Common myeloid progenitor, CD34-positive (primary cell): ENCODE results near the gene C10orf143.
A peak's percentile ranks its signal among the peaks of the same experiment; 100 is the strongest.

Source experiments
- CTCF ChIA-PET: fragments of 350-600 bp; sonication (Branson Sonifier 250); formaldehyde crosslinking; loops from one replicate; lab custom pipeline; 2021; ENCODE audit warnings: antibody characterized with exemption; lab: Charles Lee
- POLR2A ChIA-PET: fragments of 350-600 bp; sonication (Branson Sonifier 250); formaldehyde crosslinking; loops from one replicate; lab custom pipeline; 2021; ENCODE audit warnings: antibody characterized with exemption; lab: Charles Lee
- DNase-seq, 3 donors: peaks; one replicate each; pipeline versions ENCODE4 v3.0.0 to v3.0.0-alpha.2; 2013
- H3K27ac ChIP-seq, 2 experiments: 1 replicate in 1 of 2; 2 replicates in 1 of 2; pipeline ENCODE4 v1.7.0; 2013; ENCODE audit warnings: inconsistent platforms in 2 of 2, low read length in 2 of 2, mild to moderate bottlenecking in 2 of 2, low read depth in 1 of 2, moderate library complexity in 1 of 2; ENCODE audit not compliant: severe bottlenecking in 2 of 2, insufficient read depth in 1 of 2, poor library complexity in 1 of 2
- H3K27me3 ChIP-seq, 5 experiments: replicated peaks in 2 of 5; 1 replicate in 3 of 5; 2 replicates in 2 of 5; pipeline versions ENCODE4 v1.6.1 to v1.7.0; 2013; ENCODE audit warnings: low read length in 4 of 5, mild to moderate bottlenecking in 2 of 5, moderate library complexity in 2 of 5, inconsistent platforms in 1 of 5; ENCODE audit not compliant: insufficient read depth in 5 of 5, control insufficient read depth in 4 of 5
- H3K36me3 ChIP-seq, 4 experiments: 1 replicate in 2 of 4; 2 replicates in 2 of 4; pipeline versions ENCODE4 v1.6.1 to v1.7.0; 2013; ENCODE audit warnings: low read length in 3 of 4, control low read depth in 1 of 4, mild to moderate bottlenecking in 1 of 4; ENCODE audit not compliant: control insufficient read depth in 4 of 4, insufficient read depth in 4 of 4
- H3K4me1 ChIP-seq, 4 experiments: 1 replicate in 3 of 4; 2 replicates in 1 of 4; pipeline versions ENCODE4 v1.6.1 to v1.7.1; 2013; ENCODE audit warnings: low read length in 3 of 4, mild to moderate bottlenecking in 3 of 4, control low read depth in 1 of 4, inconsistent platforms in 1 of 4, moderate library complexity in 1 of 4; ENCODE audit not compliant: control insufficient read depth in 4 of 4, insufficient read depth in 4 of 4; ENCODE audit errors: control extremely low read depth in 1 of 4
- H3K4me3 ChIP-seq, 7 experiments: 1 replicate in 4 of 7; 2 replicates in 3 of 7; pipeline versions ENCODE4 v1.5.1 to v1.7.0; 2013; ENCODE audit warnings: mild to moderate bottlenecking in 7 of 7, low read length in 6 of 7, moderate library complexity in 6 of 7, inconsistent platforms in 2 of 7, low read depth in 2 of 7, control low read depth in 1 of 7; ENCODE audit not compliant: insufficient read depth in 4 of 7, control insufficient read depth in 1 of 7; ENCODE audit errors: extremely low read depth in 1 of 7
- H3K9me3 ChIP-seq, 5 experiments: 1 replicate in 4 of 5; 2 replicates in 1 of 5; pipeline versions ENCODE4 v1.6.1 to v1.7.1; 2013; ENCODE audit warnings: low read length in 4 of 5, mild to moderate bottlenecking in 2 of 5, inconsistent platforms in 1 of 5, low read depth in 1 of 5, moderate library complexity in 1 of 5; ENCODE audit not compliant: control insufficient read depth in 4 of 5, insufficient read depth in 2 of 5; ENCODE audit errors: control extremely low read depth in 1 of 5
- WGBS: methylation state at CpG from one replicate; pipeline ENCODE4 v1.1.5; 2013; ENCODE audit not compliant: insufficient coverage; 5-methylcytosine and 5-hydroxymethylcytosine counted together

C10orf143 gene

DNA sequence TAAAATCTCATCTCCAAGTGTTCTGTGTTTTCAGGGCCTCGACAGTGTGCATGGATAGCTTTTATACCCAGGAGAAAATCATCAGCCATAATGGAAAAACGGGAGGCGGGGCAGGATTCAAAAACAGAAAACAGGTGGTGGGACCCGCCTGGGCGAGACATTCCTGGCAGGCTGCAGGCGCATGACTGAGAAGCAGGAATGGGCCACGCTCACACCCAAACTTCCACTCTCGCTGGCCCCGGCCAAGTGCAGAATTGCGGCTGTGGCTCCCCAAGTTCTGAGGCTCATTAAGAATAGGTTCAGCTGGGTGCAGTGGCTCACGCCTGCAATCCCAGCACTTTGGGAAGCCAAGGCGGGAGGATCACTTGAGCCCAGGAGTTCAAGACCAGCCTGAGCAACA lies 60.6 kb downstream of the C10orf143 start:
- no peaks in the 10 kb centered on the region for H3K36me3 ChIP-seq
- no peak for DNase-seq
- POLR2A ChIA-PET = no interaction called here
- H3K4me1 ChIP-seq = no peaks in the 10 kb centered on the region
- H3K27ac ChIP-seq = no peak overlapping the region
- peaks cover 0 to 8% (median 0%) of the 10 kb centered on the region in 5 experiments for H3K27me3 ChIP-seq
- WGBS = 94% methylated on average over 12 of the region's 12 CpGs
- H3K9me3 ChIP-seq = peaks cover 0 to 8% (median 0%) of the 10 kb centered on the region in 5 experiments
- H3K4me3 ChIP-seq = no peak overlapping the region
- CTCF ChIA-PET = no interaction called here

DNA sequence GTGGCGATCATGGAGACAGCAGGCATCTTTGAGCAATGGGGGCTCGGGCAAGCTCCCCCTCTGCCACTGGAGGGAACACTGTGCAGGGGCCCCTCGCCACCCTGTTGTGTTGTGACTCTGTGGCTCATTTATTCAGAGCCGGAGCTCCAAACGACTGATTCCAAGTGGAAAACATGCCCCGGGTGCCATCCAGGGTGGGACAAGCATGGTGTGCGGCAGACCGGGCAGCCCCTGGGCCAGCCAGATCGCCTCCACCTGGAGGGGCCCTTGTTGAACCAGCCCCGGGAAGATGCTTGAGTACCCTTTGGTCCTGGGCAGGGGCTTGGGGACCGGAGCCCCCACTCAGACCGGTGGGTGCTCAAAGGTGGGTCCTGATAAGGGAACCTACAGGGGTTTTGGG lies 61.4 kb downstream of the C10orf143 start:
- H3K4me3 ChIP-seq = no peak overlapping the region
- no peak for DNase-seq
- CTCF ChIA-PET = interaction anchor here (0.5 kb wide), 1 partner anchor 200 kb away, joined by 3 read pairs; no protein-coding TSS in a partner anchor
- peaks cover 0 to 15% (median 4%) of the 10 kb centered on the region in 5 experiments for H3K27me3 ChIP-seq
- H3K4me1 ChIP-seq = no peaks in the 10 kb centered on the region
- POLR2A ChIA-PET = no interaction called here
- peaks cover 0 to 5% (median 0%) of the 10 kb centered on the region in 5 experiments for H3K9me3 ChIP-seq
- no peaks in the 10 kb centered on the region for H3K36me3 ChIP-seq
- no peak overlapping the region for H3K27ac ChIP-seq
- WGBS = 91% methylated on average over 12 of the region's 12 CpGs

DNA sequence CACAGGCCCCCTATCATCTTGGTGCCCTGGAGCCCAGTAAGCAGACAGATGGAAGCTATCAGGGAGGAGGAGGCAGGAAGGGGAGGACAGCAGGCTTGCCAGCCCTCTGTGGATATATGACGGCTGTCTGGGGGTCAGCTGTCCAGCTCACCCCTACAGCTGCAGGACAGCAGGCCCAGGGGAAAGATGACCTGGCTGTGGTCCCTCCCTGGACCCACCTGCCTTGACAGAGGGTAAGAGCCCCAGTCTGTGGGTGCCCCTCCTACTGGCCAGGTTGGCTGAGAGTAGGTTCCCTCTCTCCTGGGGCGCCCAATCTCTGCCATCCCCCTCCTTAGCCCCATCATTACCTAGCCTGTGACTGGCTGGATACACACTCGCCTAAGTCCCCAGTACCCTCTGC lies 62.5 kb downstream of the C10orf143 start:
- WGBS = 86% methylated on average over 2 of the region's 3 CpGs
- no peak for DNase-seq
- H3K4me3 ChIP-seq = no peak overlapping the region
- H3K4me1 ChIP-seq = no peaks in the 10 kb centered on the region
- CTCF ChIA-PET = no interaction called here
- H3K27me3 ChIP-seq = peaks cover 0 to 27% (median 4%) of the 10 kb centered on the region in 5 experiments
- H3K27ac ChIP-seq = no peak overlapping the region
- POLR2A ChIA-PET = no interaction called here
- H3K9me3 ChIP-seq = no peaks in the 10 kb centered on the region
- no peaks in the 10 kb centered on the region for H3K36me3 ChIP-seq

DNA sequence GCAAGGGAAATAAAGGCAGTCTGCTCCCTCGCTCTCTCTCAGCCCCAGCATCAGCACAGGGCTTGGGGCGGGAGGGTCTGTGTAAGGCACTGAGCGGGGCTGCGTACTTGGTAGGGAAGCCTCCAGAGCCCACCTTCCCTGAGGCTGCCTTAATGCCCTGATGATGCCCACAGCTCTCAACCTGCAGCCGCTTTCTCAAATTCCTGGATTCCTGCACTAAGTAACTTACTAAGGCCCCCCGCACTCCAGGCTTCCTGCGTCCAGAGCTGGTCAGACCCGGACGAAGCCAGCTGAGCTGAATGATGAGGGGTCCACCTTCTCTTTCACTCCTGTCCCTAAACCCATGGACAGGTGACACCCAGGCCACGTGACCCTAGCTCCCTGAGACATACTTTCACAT lies 63.3 kb downstream of the C10orf143 start:
- H3K9me3 ChIP-seq = no peaks in the 10 kb centered on the region
- ChIA-PET POLR2A (no interaction called here), CTCF (no interaction called here)
- H3K4me3 ChIP-seq = no peak overlapping the region
- H3K27me3 ChIP-seq = peaks cover 0 to 27% (median 6%) of the 10 kb centered on the region in 5 experiments
- no peak for DNase-seq
- WGBS = 88% methylated on average over 8 of the region's 10 CpGs
- H3K4me1 ChIP-seq = no peaks in the 10 kb centered on the region
- H3K36me3 ChIP-seq = no peaks in the 10 kb centered on the region
- no peak overlapping the region for H3K27ac ChIP-seq

DNA sequence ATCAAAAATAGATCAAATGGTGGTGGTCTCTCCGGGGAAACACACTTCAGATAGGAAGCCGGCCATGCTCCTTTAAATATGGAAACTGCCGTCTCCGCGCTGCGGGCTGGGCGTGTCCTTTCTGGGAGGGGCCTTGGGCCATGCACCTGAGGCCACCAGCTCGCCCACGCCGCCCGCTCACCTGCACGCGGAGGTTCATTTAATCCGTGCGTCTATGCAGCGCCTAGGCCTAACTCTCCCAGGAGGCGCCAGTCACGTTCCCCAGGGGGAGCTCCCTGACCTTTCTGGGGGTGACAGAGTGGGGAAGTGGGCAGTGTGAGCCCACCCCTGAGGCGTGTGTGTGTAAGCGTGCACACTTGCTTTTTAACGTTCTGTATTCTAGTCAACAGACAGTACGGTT lies 64.0 kb downstream of the C10orf143 start:
- WGBS = 88% methylated on average over 22 of the region's 22 CpGs
- ChIA-PET CTCF (no interaction called here), POLR2A (no interaction called here)
- H3K9me3 ChIP-seq = no peaks in the 10 kb centered on the region
- no peak overlapping the region for H3K4me3 ChIP-seq
- no peak for DNase-seq
- H3K36me3 ChIP-seq = no peaks in the 10 kb centered on the region
- H3K27me3 ChIP-seq = peaks cover 0 to 27% (median 6%) of the 10 kb centered on the region in 5 experiments
- H3K4me1 ChIP-seq = no peaks in the 10 kb centered on the region
- H3K27ac ChIP-seq = no peak overlapping the region

DNA sequence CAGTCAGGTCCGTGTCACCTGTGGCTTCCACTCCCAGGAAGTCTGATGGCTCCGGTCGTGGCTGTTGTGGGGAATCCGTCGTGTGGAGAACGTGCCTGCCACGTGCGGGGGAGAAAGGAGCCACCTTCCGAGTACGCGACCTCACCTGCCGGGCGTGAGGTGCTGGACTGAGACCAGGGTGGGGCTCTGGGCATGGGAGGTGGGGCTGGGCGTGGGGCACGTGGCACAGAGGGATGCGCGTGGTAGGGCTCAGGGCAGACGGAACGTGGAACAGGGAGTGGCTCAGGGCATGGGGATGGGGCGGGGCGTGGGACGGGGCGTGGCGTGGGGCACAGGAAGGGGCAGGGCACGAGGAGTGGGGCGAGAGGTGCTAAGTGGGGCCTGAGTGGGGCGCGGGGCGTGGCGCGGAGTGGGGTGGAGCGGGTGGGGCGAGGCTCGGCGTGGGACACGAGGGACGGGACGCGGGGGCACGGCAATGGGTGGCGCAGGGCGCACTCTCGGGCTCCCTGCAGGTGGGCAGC lies 64.8 kb downstream of the C10orf143 start:
- Histone ChIP-seq H3K27me3 (peaks cover 0 to 27% (median 6%) of the 10 kb centered on the region in 5 experiments), H3K36me3 (no peaks in the 10 kb centered on the region), H3K27ac (no peak overlapping the region), H3K4me1 (no peaks in the 10 kb centered on the region), H3K9me3 (no peaks in the 10 kb centered on the region), H3K4me3 (no peak overlapping the region)
- no peak for DNase-seq
- ChIA-PET CTCF (no interaction called here), POLR2A (no interaction called here)
- 97% methylated on average over 34 of the region's 43 CpGs for WGBS

DNA sequence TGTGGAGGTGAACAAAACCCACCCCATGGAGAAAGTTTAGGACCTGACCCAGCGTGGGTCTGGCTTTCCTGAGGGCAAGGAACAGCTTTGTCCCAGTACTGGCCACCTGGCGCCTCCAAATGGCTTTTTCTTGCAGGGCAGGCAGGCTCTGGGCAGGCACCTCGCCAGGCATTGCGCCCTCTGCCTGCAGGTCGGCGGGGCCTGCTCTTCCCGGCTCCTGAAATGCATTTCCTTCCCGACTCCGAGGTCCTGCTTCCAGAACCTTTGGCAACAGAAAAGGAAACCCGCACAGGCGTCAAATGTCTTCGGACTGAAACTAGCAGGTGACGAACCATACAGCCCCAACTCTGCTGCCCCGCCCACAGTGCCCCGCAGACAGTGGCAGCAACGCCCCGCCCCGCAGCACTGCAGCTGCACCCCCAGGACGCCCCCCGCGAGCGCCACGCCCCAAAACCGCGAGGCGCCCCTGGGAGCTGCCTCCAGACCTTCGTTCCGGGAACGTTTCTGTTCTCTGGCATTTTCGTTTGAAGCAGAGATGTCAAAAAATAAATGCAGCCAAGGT lies 65.5 kb downstream of the C10orf143 start:
- POLR2A ChIA-PET = no interaction called here
- peak overlapping the region in 1 of 7 experiments; percentile 5 for H3K4me3 ChIP-seq
- no peaks in the 10 kb centered on the region for H3K4me1 ChIP-seq
- H3K36me3 ChIP-seq = no peaks in the 10 kb centered on the region
- peaks cover 0 to 27% (median 6%) of the 10 kb centered on the region in 5 experiments for H3K27me3 ChIP-seq
- no peak overlapping the region for H3K27ac ChIP-seq
- CTCF ChIA-PET = no interaction called here
- DNase-seq = no peak
- no peaks in the 10 kb centered on the region for H3K9me3 ChIP-seq
- WGBS = 61% methylated on average over 30 of the region's 30 CpGs
